Skin of body (tissue), 2 donors: ENCODE measurements around the gene HSD17B13. TPM values are rescaled to one million over a fixed set of nuclear protein-coding genes. Genes with fewer than 3 reads are reported as not detected.
"Not testable (repeated sequence)": the region's sequence is repeated elsewhere in the genome, so short reads cannot be mapped to it uniquely, and the experiment has no call there.

Experiments
- DNase-seq: peaks from one replicate; lab custom pipeline; 2025; lab: John Stamatoyannopoulos, UW
- total RNA-seq: library from RNA; depleted of rRNA; stranded (reverse); fragments of >200 nt; gene quantifications from one replicate; pipeline ENCODE4 v1.2.3, GENCODE V29; 2014

Gene HSD17B13
- total RNA-seq, 1 donor from 2014 or later = 0.20 TPM

DNA sequence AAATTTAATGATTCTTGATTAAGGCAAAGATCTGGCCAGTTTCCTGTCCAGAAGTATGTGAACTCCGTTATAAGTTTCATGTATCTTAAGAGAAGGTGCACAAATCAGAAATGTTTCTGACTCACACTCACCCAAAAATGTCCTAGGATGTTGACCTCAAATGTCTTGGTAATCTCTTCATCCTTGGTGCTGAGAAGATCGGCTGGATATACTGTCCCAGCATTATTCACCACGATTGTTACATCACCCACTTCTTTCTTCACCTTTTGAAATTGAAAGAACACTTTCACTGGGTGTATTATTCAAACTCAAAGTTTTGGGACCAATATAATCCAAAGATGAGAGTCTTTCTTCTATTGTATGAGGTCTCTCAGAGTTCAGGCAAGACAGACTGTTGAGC, 5.7 kb downstream of the HSD17B13 start:
- DNase-seq = no peak

DNA sequence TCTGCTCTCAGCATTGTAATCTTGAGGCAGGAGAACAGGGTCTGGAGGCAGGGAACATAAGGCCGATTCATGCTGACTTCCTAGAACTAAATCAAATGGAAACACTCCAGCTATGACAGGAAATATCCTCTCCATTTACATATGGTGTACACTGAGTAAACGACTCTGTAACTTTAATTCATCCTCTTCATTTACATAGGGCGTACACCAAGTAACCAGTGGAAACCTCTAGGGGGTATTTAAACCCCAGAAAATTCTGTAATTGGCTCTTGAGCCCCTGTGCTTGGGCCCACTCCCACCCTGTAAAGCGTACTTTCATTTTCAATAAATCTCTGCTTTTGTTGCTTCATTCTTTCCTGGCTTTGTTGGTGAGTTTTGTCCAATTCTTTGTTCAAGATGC, 7.7 kb downstream of the HSD17B13 start:
- DNase-seq = not testable (repeated sequence)

DNA sequence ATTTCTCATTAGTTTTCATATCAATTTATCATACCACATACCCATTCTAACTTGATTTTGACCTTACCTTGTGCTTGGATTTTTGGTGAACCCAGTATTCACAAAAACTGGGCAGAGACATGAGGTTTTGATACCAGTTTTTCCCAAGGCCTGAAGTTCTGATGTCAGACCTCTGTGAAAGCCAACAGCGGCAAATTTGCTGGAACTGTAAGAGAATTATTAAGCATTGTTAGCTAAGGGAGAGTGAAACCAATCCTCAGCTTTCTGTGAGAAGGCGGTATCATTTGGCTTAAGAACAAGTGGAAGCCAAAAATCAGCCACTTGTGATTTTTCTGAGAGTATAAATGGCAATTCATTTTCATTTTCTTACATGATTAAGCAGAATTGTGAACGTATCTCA, 8.9 kb downstream of the HSD17B13 start:
- DNase-seq = no peak

DNA sequence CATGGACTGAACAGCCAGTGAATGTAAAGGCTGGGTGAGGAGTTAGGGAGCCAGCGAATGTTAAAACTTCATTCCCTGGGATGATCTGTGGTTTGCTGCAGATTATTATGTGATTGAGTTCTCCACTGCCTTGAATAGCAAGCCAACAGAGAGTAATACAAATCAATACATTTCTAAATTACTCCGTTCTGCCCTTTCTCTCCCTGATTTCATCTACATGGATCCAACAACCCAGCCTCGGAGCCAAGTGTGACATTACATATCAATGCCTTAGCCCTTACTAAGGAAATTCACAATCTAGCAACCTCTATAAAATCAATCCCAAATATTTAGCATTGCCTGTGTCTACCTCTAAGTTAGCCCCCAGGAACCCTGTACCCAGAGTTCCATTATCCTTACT, 11.0 kb downstream of the HSD17B13 start:
- no peak for DNase-seq

DNA sequence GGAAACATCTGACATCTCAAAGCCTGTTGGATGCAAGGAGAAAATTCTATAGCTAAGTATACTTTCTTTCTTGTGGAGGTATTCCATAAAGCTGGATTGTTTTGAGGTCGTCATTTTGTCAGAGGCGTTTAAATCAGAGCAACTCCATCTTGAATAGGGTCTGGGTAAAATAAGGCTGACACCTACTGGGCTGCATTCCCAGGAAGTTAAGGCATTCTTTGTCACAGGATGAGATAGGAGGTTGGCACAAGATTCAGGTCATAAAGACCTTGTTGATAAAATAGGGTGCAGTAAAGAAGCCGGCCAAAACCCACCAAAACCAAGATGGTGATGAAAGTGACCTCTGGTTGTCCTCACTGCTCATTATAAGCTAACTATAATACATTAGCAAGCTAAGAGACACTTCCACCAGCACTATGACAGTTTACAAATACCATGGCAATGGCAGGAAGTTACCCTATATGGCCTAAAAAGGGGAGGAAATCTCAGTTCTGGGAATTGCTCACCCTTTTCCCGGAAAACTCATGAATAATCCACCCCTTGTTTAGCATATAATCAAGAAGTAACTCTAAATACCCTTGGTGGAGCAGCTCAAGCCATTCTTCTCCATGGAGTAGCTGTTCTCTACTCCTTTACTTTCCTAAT, 11.9 kb downstream of the HSD17B13 start:
- DNase-seq = no peak

DNA sequence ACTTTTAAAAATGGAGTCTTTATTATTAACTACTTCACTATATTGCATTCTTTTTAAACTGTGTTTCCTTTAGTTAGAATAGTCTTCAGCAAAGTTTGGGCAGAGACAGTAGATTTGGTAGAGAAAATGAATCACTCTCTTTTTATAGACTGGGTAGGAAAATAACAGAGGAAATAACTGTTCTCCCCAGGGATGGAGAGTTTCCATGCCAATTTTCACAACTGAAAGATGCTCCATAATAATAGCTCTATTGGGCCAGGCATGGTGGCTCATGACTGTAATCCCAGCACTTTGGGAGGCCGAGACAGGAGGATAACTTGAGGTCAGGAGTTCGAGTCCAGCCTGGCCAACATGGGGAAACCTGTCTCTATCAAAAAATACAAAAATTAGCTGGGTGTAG, 13.1 kb downstream of the HSD17B13 start:
- DNase-seq = no peak

DNA sequence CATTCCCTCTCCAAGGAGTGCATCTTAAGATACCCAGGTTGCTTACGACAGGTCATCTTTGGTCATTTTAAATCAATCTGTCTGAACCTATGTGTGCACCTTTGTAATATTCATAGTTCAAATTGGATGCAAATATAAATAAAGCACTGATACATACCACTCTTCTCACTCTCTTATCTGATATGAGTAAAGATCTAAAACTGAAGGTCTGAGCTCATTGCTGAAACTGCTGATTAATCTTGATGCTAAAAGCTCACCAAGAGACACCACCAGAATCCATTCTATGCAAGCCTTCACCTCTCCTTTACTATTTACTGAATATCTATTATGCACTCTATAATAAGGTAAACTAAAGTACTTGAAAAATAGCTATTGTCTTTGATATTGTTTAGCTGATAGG, 16.6 kb downstream of the HSD17B13 start:
- DNase-seq = no peak

DNA sequence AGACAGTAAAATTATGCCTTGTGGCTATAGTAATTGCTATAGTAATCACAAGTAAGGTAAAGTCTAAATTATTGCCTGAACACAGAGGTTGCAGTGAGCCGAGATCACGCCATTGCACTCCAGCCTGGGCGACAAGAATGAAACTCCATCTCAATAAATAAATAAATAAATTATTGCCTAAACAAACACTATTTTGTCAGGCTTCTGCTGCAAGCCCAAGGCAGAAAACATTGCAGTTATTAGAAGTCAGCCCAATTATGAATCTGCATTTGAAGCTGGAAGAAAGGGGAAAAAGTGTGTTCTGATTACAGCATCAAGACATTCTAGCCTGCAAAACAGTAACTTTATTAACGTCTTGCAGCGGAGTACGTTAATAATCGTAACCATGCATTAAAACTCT, 17.1 kb downstream of the HSD17B13 start:
- no peak for DNase-seq

DNA sequence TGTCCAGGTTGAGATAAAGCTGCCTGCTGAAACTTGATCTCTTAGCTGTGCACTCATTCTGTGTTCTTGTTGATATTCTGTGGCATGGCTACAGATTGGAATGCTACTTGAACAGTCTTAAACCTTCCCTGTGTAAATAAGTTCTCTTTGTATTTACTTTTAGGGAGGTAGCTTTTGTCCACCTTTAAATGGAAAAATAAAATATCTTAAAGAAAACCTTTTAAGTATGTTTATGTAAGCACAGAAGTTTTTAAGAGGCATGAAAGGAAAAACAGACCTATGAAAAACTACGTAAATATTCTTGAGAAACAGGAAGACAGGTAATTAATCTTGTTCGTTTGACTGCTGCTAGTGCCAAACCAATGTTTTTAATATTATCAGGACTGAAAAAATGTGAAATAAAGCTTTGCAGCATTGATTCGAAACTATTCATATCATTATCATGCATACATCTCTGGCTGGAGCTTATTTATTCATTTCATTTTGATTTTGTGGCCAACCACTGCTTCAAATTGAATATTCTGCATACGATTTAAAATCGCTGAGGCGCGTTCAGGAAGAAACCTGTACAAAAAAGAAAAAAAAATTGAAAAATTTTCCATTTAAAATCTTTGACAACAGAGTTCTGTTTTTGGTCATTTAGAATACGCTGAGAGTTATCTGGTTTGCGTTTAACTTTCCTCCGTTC, 17.8 kb downstream of the HSD17B13 start:
- no peak for DNase-seq

DNA sequence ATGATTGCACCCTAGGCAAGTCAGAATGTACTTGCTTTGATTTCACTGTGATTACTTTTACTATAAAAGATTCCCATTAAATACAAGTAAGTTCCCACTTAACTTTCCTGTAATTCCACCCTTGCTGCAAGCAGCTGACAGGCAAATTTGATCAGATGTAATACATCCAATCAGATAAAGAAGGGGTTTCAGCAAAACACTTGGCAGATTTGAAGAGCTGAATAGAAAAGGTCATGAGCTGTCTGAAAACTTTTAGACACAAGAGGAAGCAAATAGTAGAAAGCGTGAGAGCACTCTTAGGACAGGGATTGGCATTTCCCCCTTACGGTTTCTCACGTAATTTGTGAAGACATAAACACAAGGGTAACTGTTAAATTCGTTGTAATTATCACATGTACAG, 22.8 kb downstream of the HSD17B13 start:
- DNase-seq = no peak

DNA sequence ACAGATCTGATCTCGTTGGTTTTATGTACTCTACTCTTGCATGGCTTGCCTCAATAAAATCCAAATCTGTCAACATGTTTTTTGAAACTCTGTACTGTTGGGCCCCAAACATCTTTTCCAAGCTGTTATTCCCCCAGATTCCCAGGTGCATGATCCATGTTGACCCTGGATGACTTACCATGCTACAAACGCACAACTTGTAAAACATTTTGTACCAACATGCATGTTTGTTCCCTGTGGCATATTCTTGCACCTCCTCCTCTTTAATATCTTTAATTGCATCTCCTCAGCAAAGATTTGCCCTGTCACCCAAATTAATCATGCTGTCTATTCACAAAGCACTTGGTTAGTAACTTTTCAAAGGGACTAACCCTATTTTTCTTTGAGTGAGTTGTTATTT, 24.3 kb downstream of the HSD17B13 start:
- DNase-seq = no peak

DNA sequence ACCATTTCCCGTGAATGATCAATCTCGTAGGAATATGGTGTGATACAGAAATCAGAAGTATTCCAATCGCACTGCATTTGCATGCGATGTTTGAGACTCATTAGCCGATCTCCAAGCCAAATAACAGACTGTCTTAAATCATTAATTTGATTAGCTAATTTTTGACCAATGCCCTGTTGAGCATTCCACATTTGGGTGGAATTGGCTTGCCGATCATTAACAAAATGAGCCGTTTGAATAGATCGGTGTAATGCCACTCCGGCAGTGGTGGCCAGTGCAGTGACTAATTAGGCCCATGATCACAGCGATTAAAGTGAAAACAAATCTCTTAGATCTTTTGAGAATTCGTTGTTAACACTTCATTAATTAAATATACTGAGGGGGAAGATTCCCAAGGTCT, 27.8 kb downstream of the HSD17B13 start:
- DNase-seq = not testable (repeated sequence)

DNA sequence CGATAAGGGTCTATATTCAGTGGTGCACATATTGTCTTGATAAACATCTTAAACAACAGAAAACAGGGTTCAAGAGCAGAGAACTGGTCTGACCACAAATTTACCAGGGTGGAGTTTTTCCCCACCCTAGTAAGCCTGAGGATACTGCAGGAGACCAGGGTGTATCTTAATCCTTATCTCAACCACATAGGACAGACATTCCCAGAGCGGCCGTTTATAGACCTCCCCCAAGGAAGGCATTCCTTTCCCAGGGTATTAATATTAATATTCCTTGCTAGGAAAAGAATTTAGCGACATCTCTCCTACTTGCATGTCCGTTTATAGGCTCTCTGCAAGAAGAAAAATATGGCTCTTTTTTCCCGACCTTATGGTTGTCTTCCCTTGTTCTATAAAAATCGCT, 28.8 kb downstream of the HSD17B13 start:
- DNase-seq = not testable (repeated sequence)

DNA sequence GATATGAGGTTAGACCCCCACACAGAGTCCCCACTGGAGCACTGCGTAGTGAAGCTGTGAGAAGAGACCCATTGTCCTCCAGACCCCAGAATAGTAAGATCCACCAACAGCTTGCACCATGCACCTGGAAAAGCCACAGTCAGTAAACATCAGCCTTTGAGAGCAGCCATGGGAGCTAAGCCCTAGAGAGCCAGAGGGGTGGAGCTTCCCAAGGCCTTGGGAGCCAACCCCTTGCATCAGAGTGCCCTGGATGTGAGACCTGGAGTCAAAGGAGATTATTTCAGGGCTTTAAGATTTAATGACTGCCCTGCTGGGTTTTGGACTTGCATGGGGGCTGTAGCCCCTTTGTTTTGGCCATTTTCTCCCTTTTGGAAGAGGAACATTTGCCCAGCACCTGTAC, 35.7 kb downstream of the HSD17B13 start:
- DNase-seq = no peak

DNA sequence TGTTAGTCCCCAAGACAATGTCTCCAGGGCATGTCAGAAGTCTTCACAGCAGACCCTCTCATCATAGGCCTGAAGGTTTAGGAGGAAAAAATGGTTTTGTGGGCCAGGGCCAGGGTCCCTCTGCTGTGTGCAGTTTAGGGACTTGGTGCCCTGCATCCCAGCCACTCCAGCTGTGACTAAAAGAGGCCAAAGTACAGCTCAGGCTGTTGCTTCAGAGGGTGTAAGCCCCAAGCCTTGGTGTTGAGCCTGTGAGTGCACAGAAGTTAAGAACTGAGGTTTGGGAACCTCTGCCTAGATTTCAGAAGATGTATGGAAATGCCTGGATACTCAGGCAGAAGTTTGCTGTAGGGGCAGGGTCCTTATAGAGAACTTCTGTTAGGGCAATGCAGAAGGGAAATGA, 38.4 kb downstream of the HSD17B13 start:
- DNase-seq = not testable (repeated sequence)

DNA sequence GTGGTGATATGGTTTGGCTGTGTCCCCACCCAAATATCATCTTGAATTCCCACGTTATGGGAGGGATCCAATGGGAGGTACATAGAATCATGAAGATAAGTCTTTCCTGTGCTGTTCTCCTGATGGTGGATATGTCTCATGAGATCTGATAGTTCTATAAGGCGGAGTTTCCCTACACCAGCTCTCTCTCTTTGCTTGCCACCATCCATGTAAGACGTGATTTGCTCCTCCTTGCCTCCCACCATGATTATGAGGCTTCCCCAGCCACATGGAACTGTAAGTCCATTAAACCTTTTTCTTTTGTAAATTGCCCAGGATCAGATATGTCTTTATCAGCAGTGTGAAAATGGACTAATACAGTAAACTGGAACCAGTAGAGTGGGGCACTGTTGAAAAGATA, 39.5 kb downstream of the HSD17B13 start:
- DNase-seq = no peak

DNA sequence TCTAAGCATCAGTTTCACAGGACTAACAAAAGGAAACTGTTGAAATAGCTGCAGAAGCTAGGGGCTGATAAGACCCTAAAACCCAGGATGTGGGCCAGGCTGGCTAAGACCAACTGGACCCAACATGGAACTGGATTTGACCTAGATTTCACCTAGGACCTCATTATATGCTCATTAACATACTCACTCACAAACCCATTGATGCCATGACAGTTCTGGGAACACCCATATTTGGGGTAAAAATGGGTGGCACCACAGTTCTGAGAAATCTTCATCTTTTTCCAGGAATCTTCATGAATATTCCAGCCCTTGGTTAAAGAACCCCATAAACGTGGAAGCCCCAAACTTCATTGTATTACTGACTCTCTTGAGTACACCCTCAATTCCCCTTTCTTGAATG, 41.1 kb downstream of the HSD17B13 start:
- no peak for DNase-seq

DNA sequence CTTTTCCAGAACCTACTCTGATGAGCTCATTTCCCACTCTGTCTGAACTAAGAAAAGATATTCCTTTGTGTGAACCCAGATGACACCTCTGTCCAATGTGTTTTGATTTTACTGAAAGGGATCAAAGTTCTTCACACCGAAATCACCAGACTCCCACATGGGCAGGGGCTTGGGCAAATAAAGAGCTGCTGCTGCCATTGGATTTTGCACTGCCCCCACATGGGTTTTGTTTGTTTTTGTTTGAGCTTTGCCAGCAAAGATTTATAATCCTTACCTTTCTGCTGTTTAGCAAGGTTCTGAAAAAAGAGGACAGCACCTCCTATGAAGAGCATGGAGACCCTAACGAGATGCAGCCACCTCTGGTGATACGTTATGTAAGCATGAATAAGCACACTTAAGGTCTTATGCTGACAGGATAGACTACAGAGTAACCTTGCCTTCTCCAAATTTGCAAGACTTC, 44.3 kb downstream of the HSD17B13 start:
- DNase-seq = no peak

DNA sequence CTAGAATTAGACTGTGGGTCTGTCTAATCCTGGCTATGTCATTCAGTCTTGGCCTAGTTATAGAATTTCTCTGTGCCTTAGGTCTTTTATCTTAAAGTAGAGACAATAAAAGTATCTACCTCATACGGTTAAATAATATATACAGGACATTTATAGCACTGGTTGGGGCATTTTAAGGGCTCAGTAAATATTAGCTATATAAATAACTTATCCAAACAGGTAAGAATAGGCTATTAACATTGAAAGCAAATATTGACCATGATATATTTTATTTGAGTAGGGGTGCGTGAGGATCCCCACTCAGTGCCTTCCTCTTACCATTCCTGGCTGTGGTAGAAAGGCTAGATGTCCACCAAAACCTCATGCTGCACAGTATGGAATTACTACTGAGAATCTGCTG, 47.4 kb downstream of the HSD17B13 start:
- DNase-seq = no peak

DNA sequence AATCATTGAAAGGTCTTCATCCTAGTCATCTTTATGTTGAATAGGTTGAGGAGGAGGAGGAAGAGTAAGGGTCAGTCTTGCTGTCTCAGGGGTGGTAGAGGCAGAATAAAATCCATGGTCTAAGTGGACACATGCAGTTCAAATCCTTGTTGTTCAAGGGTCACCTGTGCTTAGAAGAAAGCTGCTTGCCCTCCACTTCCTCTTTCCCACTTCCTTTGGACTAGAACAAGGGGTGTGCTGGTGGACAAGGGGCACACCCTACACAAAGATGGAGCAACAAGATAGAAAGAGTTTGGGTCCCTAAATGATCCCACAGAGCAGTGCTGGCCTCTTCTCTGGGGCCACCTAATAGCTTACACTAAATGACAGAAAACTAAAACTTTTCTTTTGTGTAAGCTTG, 47.9 kb downstream of the HSD17B13 start:
- DNase-seq = no peak

DNA sequence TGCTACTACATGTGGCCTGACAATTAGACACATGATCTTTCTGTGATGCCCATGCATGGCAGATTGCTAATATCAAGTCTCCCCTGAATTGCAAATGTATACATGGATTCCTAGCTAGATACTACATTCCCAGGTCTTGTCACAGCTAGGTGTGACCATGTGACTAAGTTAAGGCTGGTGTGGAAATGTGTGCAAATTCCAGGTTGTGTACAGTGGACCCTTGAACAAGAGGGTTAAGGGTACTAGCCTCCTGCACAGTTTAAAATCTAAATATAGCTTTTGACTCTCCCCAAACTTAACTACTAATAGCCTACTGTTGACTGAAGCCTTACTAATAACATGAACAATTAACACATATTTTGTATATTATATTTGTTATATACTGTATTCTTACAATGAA, 48.4 kb downstream of the HSD17B13 start:
- DNase-seq = no peak

DNA sequence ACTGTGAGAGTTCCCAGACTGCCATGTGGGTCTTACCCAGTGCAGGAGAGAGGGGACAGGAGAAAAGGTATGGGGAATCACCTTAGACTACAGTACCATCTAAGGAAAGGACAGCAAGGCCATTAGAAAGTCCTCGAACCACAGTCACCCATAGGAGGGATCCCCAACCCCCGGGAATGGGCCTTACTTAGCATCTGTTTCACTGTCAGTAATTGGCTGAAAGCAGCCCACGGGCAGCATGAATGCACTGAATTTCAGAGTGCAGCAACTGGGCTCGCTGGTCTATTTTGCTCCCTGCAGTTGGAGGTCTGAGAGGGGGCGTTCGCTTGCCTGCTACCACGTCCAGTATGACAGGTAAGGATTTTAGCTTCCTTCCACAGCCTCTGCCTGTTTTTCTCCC, 51.9 kb downstream of the HSD17B13 start:
- no peak for DNase-seq

DNA sequence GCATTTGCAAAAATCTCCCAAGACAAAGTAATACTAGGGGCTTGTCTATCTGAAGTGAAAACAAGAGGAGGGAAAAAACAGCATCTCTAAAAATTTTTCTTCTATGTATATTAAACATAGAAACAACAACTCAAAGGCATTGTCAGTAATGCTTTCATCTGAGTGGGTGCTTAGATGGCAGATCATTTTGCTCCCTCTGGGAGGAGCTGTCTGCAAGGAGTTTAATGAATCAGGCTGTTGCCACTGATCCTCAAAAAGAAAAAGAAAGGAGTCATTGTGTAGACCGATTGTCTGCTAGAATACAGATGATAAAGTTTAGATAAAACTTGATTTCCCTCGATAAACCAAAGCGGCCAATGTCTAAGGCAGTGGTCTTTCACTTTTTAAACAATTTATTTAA, 52.5 kb downstream of the HSD17B13 start:
- no peak for DNase-seq
